Osteocyte (in vitro differentiated cells): Measurements from ENCODE around the gene PSENEN. TPM values are rescaled to one million over a fixed set of nuclear protein-coding genes. Genes with fewer than 3 reads are reported as not detected.

Source experiments
- DNase-seq: peaks from one replicate; pipeline ENCODE4 v3.0.0; 2021; ENCODE audit warnings: mixed read lengths; ENCODE audit not compliant: unreplicated experiment; ENCODE audit errors: extremely low spot score
- H3K27ac Mint-ChIP-seq: one replicate; pipeline ENCODE4 v1.8.0; 2021; ENCODE audit warnings: mild to moderate bottlenecking, mixed read lengths; ENCODE audit not compliant: unreplicated experiment
- H3K27me3 Mint-ChIP-seq: one replicate; pipeline ENCODE4 v1.8.0; 2021; ENCODE audit warnings: mixed read lengths; ENCODE audit not compliant: unreplicated experiment
- H3K36me3 Mint-ChIP-seq: one replicate; pipeline ENCODE4 v1.8.0; 2021; ENCODE audit warnings: mixed read lengths; ENCODE audit not compliant: unreplicated experiment
- H3K4me1 Mint-ChIP-seq: one replicate; pipeline ENCODE4 v1.8.0; 2021; ENCODE audit warnings: mixed read lengths; ENCODE audit not compliant: unreplicated experiment
- H3K4me3 Mint-ChIP-seq: one replicate; pipeline ENCODE4 v1.8.0; 2021; ENCODE audit warnings: mild to moderate bottlenecking, moderate library complexity, mixed read lengths; ENCODE audit not compliant: unreplicated experiment
- H3K9me3 Mint-ChIP-seq: one replicate; pipeline ENCODE4 v1.8.0; 2021; ENCODE audit warnings: mixed read lengths; ENCODE audit not compliant: unreplicated experiment
- total RNA-seq: library from RNA; stranded (reverse); gene quantifications from 2 replicates; pipeline ENCODE4 v1.2.1, GENCODE V29; 2021
- TF ChIP-seq, protein P1 (sequence below): fragments of 200-600 bp; sonication (generic); IDR thresholded peaks from 2 replicates; pipeline ENCODE4 v1.5.0; 2021; ENCODE audit warnings: antibody characterized with exemption, mild to moderate bottlenecking, moderate library complexity

The PSENEN gene
- total RNA-seq, 1 donor from 2014 or later: 72.6 TPM

GRCh38 chr19:35783469-35784434, 38.3 kb downstream of the PSENEN start:
- TF ChIP-seq, protein P1, sequence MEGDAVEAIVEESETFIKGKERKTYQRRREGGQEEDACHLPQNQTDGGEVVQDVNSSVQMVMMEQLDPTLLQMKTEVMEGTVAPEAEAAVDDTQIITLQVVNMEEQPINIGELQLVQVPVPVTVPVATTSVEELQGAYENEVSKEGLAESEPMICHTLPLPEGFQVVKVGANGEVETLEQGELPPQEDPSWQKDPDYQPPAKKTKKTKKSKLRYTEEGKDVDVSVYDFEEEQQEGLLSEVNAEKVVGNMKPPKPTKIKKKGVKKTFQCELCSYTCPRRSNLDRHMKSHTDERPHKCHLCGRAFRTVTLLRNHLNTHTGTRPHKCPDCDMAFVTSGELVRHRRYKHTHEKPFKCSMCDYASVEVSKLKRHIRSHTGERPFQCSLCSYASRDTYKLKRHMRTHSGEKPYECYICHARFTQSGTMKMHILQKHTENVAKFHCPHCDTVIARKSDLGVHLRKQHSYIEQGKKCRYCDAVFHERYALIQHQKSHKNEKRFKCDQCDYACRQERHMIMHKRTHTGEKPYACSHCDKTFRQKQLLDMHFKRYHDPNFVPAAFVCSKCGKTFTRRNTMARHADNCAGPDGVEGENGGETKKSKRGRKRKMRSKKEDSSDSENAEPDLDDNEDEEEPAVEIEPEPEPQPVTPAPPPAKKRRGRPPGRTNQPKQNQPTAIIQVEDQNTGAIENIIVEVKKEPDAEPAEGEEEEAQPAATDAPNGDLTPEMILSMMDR: no peak
- Mint-ChIP-seq H3K4me1 (no peaks in the 10 kb centered on the region), H3K4me3 (no peak overlapping the region), H3K36me3 (peaks cover 12% of the 10 kb centered on the region), H3K27me3 (no peaks in the 10 kb centered on the region), H3K27ac (no peak overlapping the region), H3K9me3 (no peaks in the 10 kb centered on the region)
- DNase-seq: no peak

- Mint-ChIP-seq H3K36me3 (peaks cover 11% of the 10 kb centered on the region), H3K27ac (no peak overlapping the region), H3K4me1 (no peaks in the 10 kb centered on the region), H3K27me3 (no peaks in the 10 kb centered on the region), H3K9me3 (no peaks in the 10 kb centered on the region), H3K4me3 (no peak overlapping the region)
- TF ChIP-seq, protein P1: no peak
- DNase-seq: no peak
These were observed 39.3 kb downstream of the PSENEN start for GRCh38 chr19:35784503-35785338.

DNA sequence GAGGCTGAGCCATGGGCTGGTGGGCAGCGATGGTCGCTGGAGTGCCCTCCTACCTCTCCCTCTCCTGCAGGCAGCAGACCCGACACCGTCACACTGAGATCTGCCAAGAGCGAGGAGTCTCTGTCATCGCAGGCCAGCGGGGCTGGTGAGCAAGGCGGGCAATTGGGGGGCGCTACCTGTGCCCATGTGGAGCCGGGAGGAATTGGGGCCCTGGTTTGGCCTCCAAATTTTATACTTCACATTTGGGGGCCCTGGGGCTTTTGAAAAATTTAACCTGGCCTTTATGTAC, 39.8 kb downstream of the PSENEN start:
- no peaks in the 10 kb centered on the region for H3K9me3 Mint-ChIP-seq
- H3K36me3 Mint-ChIP-seq: peaks cover 10% of the 10 kb centered on the region
- DNase-seq: no peak
- H3K27me3 Mint-ChIP-seq: no peaks in the 10 kb centered on the region
- H3K27ac Mint-ChIP-seq: no peak overlapping the region
- TF ChIP-seq, protein P1: no peak
- H3K4me3 Mint-ChIP-seq: no peak overlapping the region
- no peaks in the 10 kb centered on the region for H3K4me1 Mint-ChIP-seq

GRCh38 chr19:35786299-35787160, 41.1 kb downstream of the PSENEN start:
- Mint-ChIP-seq H3K36me3 (peaks cover 6% of the 10 kb centered on the region), H3K9me3 (no peaks in the 10 kb centered on the region), H3K4me1 (no peaks in the 10 kb centered on the region), H3K27me3 (no peaks in the 10 kb centered on the region), H3K27ac (no peak overlapping the region), H3K4me3 (no peak overlapping the region)
- DNase-seq: no peak
- TF ChIP-seq, protein P1: no peak
